ENCODE results near the gene PGM2. TPM values are rescaled to one million over a fixed set of nuclear protein-coding genes. Genes with fewer than 3 reads are reported as not detected.
"Not testable (repeated sequence)": the region's sequence is repeated elsewhere in the genome, so short reads cannot be mapped to it uniquely, and the experiment has no call there.

The PGM2 gene
- total RNA-seq, 4 donors from 2014 or later, result 45.7 to 76.4 (median 65.8) TPM

GRCh38 chr4:37805091-37805490, 21.4 kb upstream of the PGM2 start:
- WGBS, result 76% methylated on average over 5 of the region's 5 CpGs
- Histone ChIP-seq H3K27me3 (no peaks in the 10 kb centered on the region), H3K9me3 (no peaks in the 10 kb centered on the region), H3K4me3 (no peak overlapping the region), H3K36me3 (no peaks in the 10 kb centered on the region), H3K27ac (no peak overlapping the region), H3K4me1 (no peaks in the 10 kb centered on the region)
- TF ChIP-seq EP300 (IDR thresholded peaks at IDR 0.05), result no peak
- no peak for TF ChIP-seq POLR2AphosphoS5 (IDR thresholded peaks at IDR 0.05)
- TF ChIP-seq CTCF (IDR thresholded peaks at IDR 0.05), result no peak
- TF ChIP-seq POLR2A (IDR thresholded peaks at IDR 0.05), result no peak
- no peak for DNase-seq (ENCODE audit: low spot score in 2 of 2)

- DNase-seq (ENCODE audit: low spot score in 2 of 2), result no peak
- WGBS, result 97% methylated on average over 1 of the region's 1 CpG
- Histone ChIP-seq H3K9me3 (no peaks in the 10 kb centered on the region), H3K4me1 (no peaks in the 10 kb centered on the region), H3K4me3 (no peak overlapping the region), H3K27ac (no peak overlapping the region), H3K36me3 (no peaks in the 10 kb centered on the region), H3K27me3 (no peaks in the 10 kb centered on the region)
- TF ChIP-seq POLR2A (IDR thresholded peaks at IDR 0.05) (no peak), EP300 (IDR thresholded peaks at IDR 0.05) (no peak), CTCF (IDR thresholded peaks at IDR 0.05) (no peak), POLR2AphosphoS5 (IDR thresholded peaks at IDR 0.05) (no peak)
Observed at GRCh38 chr4:37812713-37813112, 13.8 kb upstream of the PGM2 start.

- Histone ChIP-seq H3K4me1 (no peaks in the 10 kb centered on the region), H3K4me3 (no peak overlapping the region), H3K27me3 (no peaks in the 10 kb centered on the region), H3K27ac (no peak overlapping the region), H3K36me3 (no peaks in the 10 kb centered on the region), H3K9me3 (no peaks in the 10 kb centered on the region)
- DNase-seq (ENCODE audit: low spot score in 2 of 2), result no peak
- 57% methylated on average over 3 of the region's 3 CpGs for WGBS
- TF ChIP-seq CTCF (IDR thresholded peaks at IDR 0.05) (no peak), POLR2AphosphoS5 (IDR thresholded peaks at IDR 0.05) (no peak), POLR2A (IDR thresholded peaks at IDR 0.05) (no peak), EP300 (IDR thresholded peaks at IDR 0.05) (no peak)
Observed at GRCh38 chr4:37815591-37815990, 10.9 kb upstream of the PGM2 start.

- 49% methylated on average over 2 of the region's 2 CpGs for WGBS
- H3K4me3 ChIP-seq, result no peak overlapping the region
- no peak for TF ChIP-seq CTCF (IDR thresholded peaks at IDR 0.05)
- no peak for TF ChIP-seq EP300 (IDR thresholded peaks at IDR 0.05)
- TF ChIP-seq POLR2AphosphoS5 (IDR thresholded peaks at IDR 0.05), result no peak
- TF ChIP-seq POLR2A (IDR thresholded peaks at IDR 0.05), result no peak
- H3K27ac ChIP-seq, result no peak overlapping the region
- no peaks in the 10 kb centered on the region for H3K27me3 ChIP-seq
- H3K9me3 ChIP-seq, result no peaks in the 10 kb centered on the region
- H3K36me3 ChIP-seq, result no peaks in the 10 kb centered on the region
- H3K4me1 ChIP-seq, result no peaks in the 10 kb centered on the region
- DNase-seq (ENCODE audit: low spot score in 2 of 2), result no peak
Observed at GRCh38 chr4:37816006-37816405, 10.5 kb upstream of the PGM2 start.

GRCh38 chr4:37816719-37817118, 9.8 kb upstream of the PGM2 start:
- WGBS, result 82% methylated on average over 3 of the region's 3 CpGs

GRCh38 chr4:37818752-37819151, 7.7 kb upstream of the PGM2 start:
- TF ChIP-seq POLR2A (IDR thresholded peaks at IDR 0.05) (no peak), POLR2AphosphoS5 (IDR thresholded peaks at IDR 0.05) (no peak), EP300 (IDR thresholded peaks at IDR 0.05) (no peak), CTCF (IDR thresholded peaks at IDR 0.05) (no peak)
- 96% methylated on average over 5 of the region's 5 CpGs for WGBS
- no peaks in the 10 kb centered on the region for H3K9me3 ChIP-seq
- H3K4me1 ChIP-seq, result no peaks in the 10 kb centered on the region
- no peak overlapping the region for H3K27ac ChIP-seq
- no peak overlapping the region for H3K4me3 ChIP-seq
- H3K27me3 ChIP-seq, result no peaks in the 10 kb centered on the region
- DNase-seq (ENCODE audit: low spot score in 2 of 2), result no peak
- no peaks in the 10 kb centered on the region for H3K36me3 ChIP-seq

More at GRCh38 chr4:37816719-37817118, 9.8 kb upstream of the PGM2 start:
- TF ChIP-seq POLR2A (IDR thresholded peaks at IDR 0.05), result no peak
- TF ChIP-seq POLR2AphosphoS5 (IDR thresholded peaks at IDR 0.05), result no peak
- H3K4me1 ChIP-seq, result no peaks in the 10 kb centered on the region
- H3K27me3 ChIP-seq, result no peaks in the 10 kb centered on the region
- DNase-seq (ENCODE audit: low spot score in 2 of 2), result no peak
- H3K36me3 ChIP-seq, result no peaks in the 10 kb centered on the region
- no peaks in the 10 kb centered on the region for H3K9me3 ChIP-seq
- no peak overlapping the region for H3K27ac ChIP-seq
- no peak overlapping the region for H3K4me3 ChIP-seq

GRCh38 chr4:37820458-37820857, 6.0 kb upstream of the PGM2 start:
- H3K9me3 ChIP-seq; H3K4me1 ChIP-seq; DNase-seq (ENCODE audit: low spot score in 2 of 2); H3K27me3 ChIP-seq; H3K36me3 ChIP-seq; H3K4me3 ChIP-seq; H3K27ac ChIP-seq: not testable (repeated sequence)
- WGBS, result 90% methylated on average over 15 of the region's 28 CpGs

All from suprapubic skin (tissue), 4 donors.